GM10266 (cell line): Measurements from ENCODE around the gene ENPP6.

Experiments used
- DNase-seq: peaks from one replicate; pipeline ENCODE4 v3.0.0; 2012; ENCODE audit errors: extremely low spot score
- CTCF ChIP-seq: IDR thresholded peaks from 2 replicates; pipeline ENCODE4 v1.5.1; 2012; ENCODE audit warnings: mild to moderate bottlenecking, low read depth; ENCODE audit not compliant: control insufficient read depth, insufficient read depth; ENCODE audit errors: missing control alignments

The ENPP6 gene

GRCh38 chr4:184136525-184136924, 81.1 kb downstream of the ENPP6 start:
- TF ChIP-seq CTCF: no peak
- DNase-seq: no peak

- no peak for TF ChIP-seq CTCF
- no peak for DNase-seq
Observed at GRCh38 chr4:184126800-184127199, 90.9 kb downstream of the ENPP6 start.

- no peak for DNase-seq
- TF ChIP-seq CTCF: no peak
Observed at GRCh38 chr4:184122631-184123408, 94.9 kb downstream of the ENPP6 start.

- no peak for TF ChIP-seq CTCF
- no peak for DNase-seq
Observed at GRCh38 chr4:184120549-184121127, 97.0 kb downstream of the ENPP6 start.

- no peak for DNase-seq
- no peak for TF ChIP-seq CTCF
Observed at GRCh38 chr4:184117662-184118199, 99.9 kb downstream of the ENPP6 start.

GRCh38 chr4:184115399-184115798, 102.3 kb downstream of the ENPP6 start:
- no peak for TF ChIP-seq CTCF
- no peak for DNase-seq

- TF ChIP-seq CTCF: no peak
- DNase-seq: no peak
Observed at GRCh38 chr4:184114431-184114830, 103.2 kb downstream of the ENPP6 start.
